SH-SY5Y (cell line): Measurements from ENCODE around the gene SHTN1.

Experiments used
- GATA2 ChIP-seq: IDR thresholded peaks from 2 replicates; pipeline ENCODE4 v1.6.1; 2011; ENCODE audit warnings: mild to moderate bottlenecking, low read depth, low read length
- GATA3 ChIP-seq: IDR thresholded peaks from 2 replicates; pipeline ENCODE4 v1.6.1; 2011; ENCODE audit warnings: low read depth, mild to moderate bottlenecking, low read length, moderate library complexity

DNA sequence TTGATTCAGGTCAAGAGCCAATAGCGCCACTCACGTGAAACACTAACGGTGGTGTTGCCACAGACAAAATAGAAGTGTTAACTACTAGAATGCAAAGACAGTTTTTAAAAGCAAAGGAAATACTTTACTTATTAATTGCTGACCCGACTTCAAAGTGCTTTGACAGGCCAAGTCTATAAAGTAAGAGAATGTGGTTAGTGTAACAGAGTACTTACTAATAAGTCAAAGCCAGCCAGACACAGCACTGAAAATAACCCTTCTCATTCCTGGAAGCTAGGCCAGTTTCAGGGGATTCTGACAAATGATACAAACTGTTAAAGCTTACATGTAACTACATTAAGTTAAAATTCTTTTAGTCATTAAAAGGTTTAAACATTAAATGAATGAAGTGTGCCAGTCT, 105.4 kb downstream of the SHTN1 start:
- no peak for TF ChIP-seq GATA2
- no peak for TF ChIP-seq GATA3
